HepG2 (cell line): ENCODE measurements around the gene TRIM5.

ENCODE experiments used
- POGZ ChIP-seq: sonication (generic); formaldehyde crosslinking; IDR thresholded peaks from 2 replicates; pipeline ENCODE4 v1.4.0; 2020; ENCODE audit warnings: mild to moderate bottlenecking, missing genetic modification reagents
- TF ChIP-seq, protein P1 (sequence below): IDR thresholded peaks from 2 replicates; pipeline ENCODE4 v1.6.1; 2016; ENCODE audit warnings: low read depth, control low read depth

- TF ChIP-seq, protein P1, sequence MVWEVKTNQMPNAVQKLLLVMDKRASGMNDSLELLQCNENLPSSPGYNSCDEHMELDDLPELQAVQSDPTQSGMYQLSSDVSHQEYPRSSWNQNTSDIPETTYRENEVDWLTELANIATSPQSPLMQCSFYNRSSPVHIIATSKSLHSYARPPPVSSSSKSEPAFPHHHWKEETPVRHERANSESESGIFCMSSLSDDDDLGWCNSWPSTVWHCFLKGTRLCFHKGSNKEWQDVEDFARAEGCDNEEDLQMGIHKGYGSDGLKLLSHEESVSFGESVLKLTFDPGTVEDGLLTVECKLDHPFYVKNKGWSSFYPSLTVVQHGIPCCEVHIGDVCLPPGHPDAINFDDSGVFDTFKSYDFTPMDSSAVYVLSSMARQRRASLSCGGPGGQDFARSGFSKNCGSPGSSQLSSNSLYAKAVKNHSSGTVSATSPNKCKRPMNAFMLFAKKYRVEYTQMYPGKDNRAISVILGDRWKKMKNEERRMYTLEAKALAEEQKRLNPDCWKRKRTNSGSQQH (CRISPR knock-in tag) = no peak
- no peak for TF ChIP-seq POGZ (CRISPR knock-in tag)
Observed at GRCh38 chr11:5671831-5672230, 13.0 kb downstream of the TRIM5 start.
